DND-41 (cell line): Measurements from ENCODE around the gene CBY1.

Experiments
- EZH2 ChIP-seq: IDR thresholded peaks from 3 replicates; pipeline ENCODE4 v1.6.1; 2012; ENCODE audit warnings: borderline replicate concordance, low read depth, mild to moderate bottlenecking, moderate library complexity, low read length, inconsistent platforms; ENCODE audit not compliant: severe bottlenecking
- TF ChIP-seq, protein P1 (sequence below): IDR thresholded peaks from 2 replicates; pipeline ENCODE4 v1.5.1; 2012; ENCODE audit warnings: borderline replicate concordance, low read length, moderate library complexity, mild to moderate bottlenecking; ENCODE audit not compliant: poor library complexity, severe bottlenecking; ENCODE audit errors: extremely low read depth

GRCh38 chr22:38715176-38715764 is 58.8 kb downstream of the CBY1 start:
- TF ChIP-seq, protein P1, sequence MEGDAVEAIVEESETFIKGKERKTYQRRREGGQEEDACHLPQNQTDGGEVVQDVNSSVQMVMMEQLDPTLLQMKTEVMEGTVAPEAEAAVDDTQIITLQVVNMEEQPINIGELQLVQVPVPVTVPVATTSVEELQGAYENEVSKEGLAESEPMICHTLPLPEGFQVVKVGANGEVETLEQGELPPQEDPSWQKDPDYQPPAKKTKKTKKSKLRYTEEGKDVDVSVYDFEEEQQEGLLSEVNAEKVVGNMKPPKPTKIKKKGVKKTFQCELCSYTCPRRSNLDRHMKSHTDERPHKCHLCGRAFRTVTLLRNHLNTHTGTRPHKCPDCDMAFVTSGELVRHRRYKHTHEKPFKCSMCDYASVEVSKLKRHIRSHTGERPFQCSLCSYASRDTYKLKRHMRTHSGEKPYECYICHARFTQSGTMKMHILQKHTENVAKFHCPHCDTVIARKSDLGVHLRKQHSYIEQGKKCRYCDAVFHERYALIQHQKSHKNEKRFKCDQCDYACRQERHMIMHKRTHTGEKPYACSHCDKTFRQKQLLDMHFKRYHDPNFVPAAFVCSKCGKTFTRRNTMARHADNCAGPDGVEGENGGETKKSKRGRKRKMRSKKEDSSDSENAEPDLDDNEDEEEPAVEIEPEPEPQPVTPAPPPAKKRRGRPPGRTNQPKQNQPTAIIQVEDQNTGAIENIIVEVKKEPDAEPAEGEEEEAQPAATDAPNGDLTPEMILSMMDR, result no peak
- no peak for TF ChIP-seq EZH2
